Camera-type eye (tissue), 1 donor: ENCODE data around the gene DCTN1. TPM values are rescaled to one million over a fixed set of nuclear protein-coding genes. Genes with fewer than 3 reads are reported as not detected.

Source experiments
- total RNA-seq: library from RNA; depleted of rRNA; stranded (reverse); fragments of >200 nt; gene quantifications from one replicate; pipeline ENCODE4 v1.2.3, GENCODE V29; 2014

The DCTN1 gene
- 129 TPM for total RNA-seq

GRCh38 chr2:74379851-74380789 is at the start of gene DCTN1:
Gene DCTN1 (minus strand): TSS chr2:74380311. CDS start chr2:74380037, 274 bp downstream.

GRCh38 chr2:74421221-74421870 is 41.2 kb upstream of the DCTN1 start, which contains the start of the genes C2orf81 and WDR54:
Gene C2orf81 (minus strand): TSS chr2:74421619. CDS start chr2:74421560, 59 bp downstream.
Gene WDR54 (plus strand): TSS chr2:74421730. CDS start chr2:74422154, 424 bp downstream.

GRCh38 chr2:74343316-74343715 is 36.8 kb downstream of the DCTN1 start, which contains the start of gene SLC4A5:
Gene SLC4A5 (minus strand): TSS chr2:74343416. CDS start chr2:74315023, 28,393 bp downstream.

Other genes starting within 250 kb of the DCTN1 start
- gene BOLA3, start 232.4 kb downstream of the DCTN1 start, total RNA-seq: 25.6 TPM
- gene MOB1A, start 201.4 kb downstream of the DCTN1 start, total RNA-seq: 102 TPM
- gene MTHFD2, start 181.7 kb downstream of the DCTN1 start, total RNA-seq: 19.0 TPM
- gene SLC4A5, start 36.9 kb downstream of the DCTN1 start, total RNA-seq: 36.3 TPM
- gene C2orf81, start 41.3 kb upstream of the DCTN1 start, total RNA-seq: 3.1 TPM
- 36.8 TPM for gene WDR54, start 41.4 kb upstream of the DCTN1 start, total RNA-seq
- 28.9 TPM for gene RTKN, start 61.6 kb upstream of the DCTN1 start, total RNA-seq
- gene INO80B, start 74.8 kb upstream of the DCTN1 start, total RNA-seq: 83.5 TPM
- 55.6 TPM for gene WBP1, start 78.1 kb upstream of the DCTN1 start, total RNA-seq
- 42.8 TPM for gene MOGS, start 85.1 kb upstream of the DCTN1 start, total RNA-seq
- 17.5 TPM for gene MRPL53, start 92.4 kb upstream of the DCTN1 start, total RNA-seq
- gene CCDC142, start 102.7 kb upstream of the DCTN1 start, total RNA-seq: 36.7 TPM
- 26.7 TPM for gene TTC31, start 102.8 kb upstream of the DCTN1 start, total RNA-seq
- not detected for gene LBX2, start 119.3 kb upstream of the DCTN1 start, total RNA-seq
- 13.6 TPM for gene PCGF1, start 127.4 kb upstream of the DCTN1 start, total RNA-seq
- gene TLX2, start 134.1 kb upstream of the DCTN1 start, total RNA-seq: 0.93 TPM
- gene DQX1, start 145.9 kb upstream of the DCTN1 start, total RNA-seq: 0.55 TPM
- gene AUP1, start 149.4 kb upstream of the DCTN1 start, total RNA-seq: 75.9 TPM
- 30.6 TPM for gene HTRA2, start 149.6 kb upstream of the DCTN1 start, total RNA-seq
- gene LOXL3, start 173.6 kb upstream of the DCTN1 start, total RNA-seq: 22.8 TPM
- 10.0 TPM for gene DOK1, start 174.4 kb upstream of the DCTN1 start, total RNA-seq